NCI-H345 (cell line): ENCODE measurements around the gene PRPSAP2.
"Not testable (repeated sequence)": the region's sequence is repeated elsewhere in the genome, so short reads cannot be mapped to it uniquely, and the experiment has no call there.

ENCODE experiments used
- DNase-seq: peaks from one replicate; lab custom pipeline; 2025; lab: John Stamatoyannopoulos, UW

The PRPSAP2 gene

DNA sequence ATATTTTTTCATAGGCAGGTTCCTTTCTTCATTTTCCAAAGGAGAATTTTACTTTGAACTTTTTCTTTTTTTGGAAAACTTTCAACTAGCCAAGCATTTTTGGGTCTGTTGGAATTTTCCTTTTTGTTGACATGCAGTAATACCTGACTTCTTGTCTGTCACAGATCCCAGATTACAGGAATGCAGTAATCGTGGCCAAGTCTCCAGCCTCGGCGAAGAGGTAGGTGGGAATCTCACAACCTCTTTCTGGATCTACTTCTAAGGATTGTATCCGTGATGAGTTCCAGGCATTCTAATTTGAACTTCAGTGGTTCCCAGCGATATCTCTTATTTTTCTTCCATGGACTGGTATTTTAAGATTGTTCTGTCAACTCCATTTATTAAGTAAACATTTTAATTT, 31.7 kb downstream of the PRPSAP2 start:
- DNase-seq = no peak

- no peak for DNase-seq
Observed at GRCh38 chr17:18891541-18891940, 33.6 kb downstream of the PRPSAP2 start.

DNA sequence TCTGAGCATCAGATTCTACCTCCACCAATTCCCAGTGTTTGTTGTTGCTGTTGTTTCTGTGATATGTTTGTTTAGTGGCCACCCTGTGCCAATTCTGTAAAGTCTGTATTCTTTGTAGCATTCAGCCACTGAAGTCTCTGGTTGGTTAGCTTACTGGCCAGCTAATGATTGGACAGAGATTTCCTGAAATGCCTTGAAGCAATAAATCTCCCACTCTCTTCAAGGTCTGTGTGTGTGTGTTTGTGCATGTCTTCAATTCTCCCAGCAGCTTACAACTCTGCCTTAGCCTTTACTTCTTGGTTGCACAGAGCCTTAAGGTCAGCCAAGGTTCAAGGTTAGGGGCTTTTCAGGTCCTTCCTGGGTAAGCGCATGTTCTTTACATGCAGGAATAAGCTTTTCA, 38.2 kb downstream of the PRPSAP2 start:
- no peak for DNase-seq

DNA sequence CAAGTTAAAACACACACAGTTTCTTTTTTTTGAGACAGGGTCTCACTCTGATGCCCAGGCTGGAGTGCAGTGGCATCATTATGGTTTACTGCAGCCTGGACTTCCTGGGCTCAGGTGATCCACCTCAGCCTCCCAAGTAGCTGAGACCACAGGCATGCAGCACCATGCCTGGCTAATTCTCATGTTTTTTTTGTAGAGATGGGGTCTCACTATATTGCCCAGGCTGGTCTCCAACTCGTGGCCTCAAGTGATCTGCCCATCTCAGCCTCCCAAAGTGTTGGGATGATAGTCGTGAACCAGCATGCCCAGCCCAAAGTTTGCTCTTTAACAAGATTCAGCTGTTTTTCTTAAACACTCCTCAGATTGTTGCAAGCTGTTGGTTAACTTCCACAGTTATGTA, 39.0 kb downstream of the PRPSAP2 start:
- no peak for DNase-seq

GRCh38 chr17:18904482-18904881, 46.6 kb downstream of the PRPSAP2 start:
- no peak for DNase-seq

DNA sequence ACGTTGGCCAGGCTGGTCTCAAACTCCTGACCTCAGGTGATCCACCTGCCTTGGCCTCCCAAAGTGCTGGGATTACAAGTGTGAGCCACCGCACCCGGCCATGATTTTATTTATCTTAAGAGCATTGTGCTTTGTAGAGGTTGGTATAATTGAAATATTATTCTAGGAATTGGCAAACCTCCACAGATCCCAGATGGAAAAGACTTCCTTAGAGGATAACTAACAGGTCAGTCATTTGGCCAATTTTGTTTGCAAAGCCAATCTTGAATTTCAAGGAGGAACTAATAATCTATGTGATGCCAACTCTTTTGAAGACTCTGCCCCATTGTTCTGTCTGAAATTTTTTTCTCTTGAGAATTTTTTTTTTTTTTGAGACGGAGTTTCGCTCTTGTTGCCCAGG, 47.3 kb downstream of the PRPSAP2 start:
- no peak for DNase-seq

DNA sequence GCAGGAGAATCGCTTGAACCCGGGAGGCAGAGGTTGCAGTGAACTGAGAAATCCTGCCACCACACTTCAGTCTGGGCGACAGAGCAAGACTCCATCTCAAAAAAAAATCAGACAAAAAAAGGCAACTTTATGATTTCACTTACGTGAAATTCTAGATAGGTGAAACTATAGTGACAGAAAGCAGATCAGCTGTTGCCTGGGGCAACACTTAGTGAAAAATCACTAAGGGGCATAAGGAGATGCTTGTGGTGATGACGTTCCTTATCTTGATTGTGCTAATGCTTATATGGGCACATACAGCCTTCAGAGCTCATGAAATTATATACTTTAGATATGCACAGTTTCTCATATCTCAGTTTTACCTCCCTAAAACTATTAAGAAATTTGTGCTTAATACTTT, 52.4 kb downstream of the PRPSAP2 start:
- no peak for DNase-seq

DNA sequence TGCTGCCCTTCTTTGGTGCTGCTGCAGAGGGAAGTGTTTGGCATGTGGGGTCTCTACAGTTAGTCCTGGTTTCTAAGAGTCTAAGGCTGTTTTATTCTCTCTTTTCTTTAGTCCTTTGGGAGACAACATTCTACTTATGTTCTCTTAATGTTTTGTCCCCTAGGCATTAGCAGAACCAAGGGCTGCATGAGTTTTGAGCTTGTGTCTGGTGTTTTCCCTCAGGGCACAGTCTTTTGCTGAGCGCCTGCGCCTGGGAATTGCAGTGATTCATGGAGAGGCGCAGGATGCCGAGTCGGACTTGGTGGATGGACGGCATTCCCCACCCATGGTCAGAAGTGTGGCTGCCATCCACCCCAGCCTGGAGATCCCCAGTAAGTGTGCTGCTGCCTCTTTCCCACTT, 53.0 kb downstream of the PRPSAP2 start:
- DNase-seq = no peak

GRCh38 chr17:18916816-18917500, 59.0 kb downstream of the PRPSAP2 start:
- no peak for DNase-seq

- no peak for DNase-seq
Observed at GRCh38 chr17:18917506-18918032, 59.6 kb downstream of the PRPSAP2 start.

GRCh38 chr17:18919963-18920362, 62.0 kb downstream of the PRPSAP2 start:
- no peak for DNase-seq

- DNase-seq = no peak
Observed at GRCh38 chr17:18920911-18921441, 63.0 kb downstream of the PRPSAP2 start.

- no peak for DNase-seq
Observed at GRCh38 chr17:18921485-18921884, 63.6 kb downstream of the PRPSAP2 start.

DNA sequence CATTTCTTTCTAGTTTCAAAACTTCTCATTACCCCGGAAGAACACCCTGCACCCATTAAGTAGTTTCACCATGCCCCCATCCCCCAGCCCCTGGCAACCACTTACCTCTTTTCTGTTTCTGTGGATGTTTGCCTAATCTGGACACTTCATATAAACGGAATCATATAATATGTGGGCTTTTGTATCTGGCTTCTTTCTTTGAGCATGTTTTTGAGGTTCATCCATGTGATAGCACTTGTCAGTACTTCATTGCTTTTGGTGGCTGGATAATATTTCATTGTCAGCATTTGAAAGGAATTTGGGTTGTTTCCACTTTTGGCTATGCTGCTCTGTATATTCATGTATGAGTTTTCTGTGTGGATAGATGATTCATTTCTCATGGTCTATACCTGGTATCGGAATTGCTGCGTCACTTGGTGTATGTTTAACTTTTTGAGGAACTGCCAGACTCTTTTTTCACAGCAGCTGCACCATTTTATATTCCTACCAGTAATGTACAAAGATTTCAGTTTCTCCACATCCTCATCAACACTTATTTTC, 64.1 kb downstream of the PRPSAP2 start:
- DNase-seq = no peak

- DNase-seq = not testable (repeated sequence)
Observed at GRCh38 chr17:18922596-18922995, 64.7 kb downstream of the PRPSAP2 start.

DNA sequence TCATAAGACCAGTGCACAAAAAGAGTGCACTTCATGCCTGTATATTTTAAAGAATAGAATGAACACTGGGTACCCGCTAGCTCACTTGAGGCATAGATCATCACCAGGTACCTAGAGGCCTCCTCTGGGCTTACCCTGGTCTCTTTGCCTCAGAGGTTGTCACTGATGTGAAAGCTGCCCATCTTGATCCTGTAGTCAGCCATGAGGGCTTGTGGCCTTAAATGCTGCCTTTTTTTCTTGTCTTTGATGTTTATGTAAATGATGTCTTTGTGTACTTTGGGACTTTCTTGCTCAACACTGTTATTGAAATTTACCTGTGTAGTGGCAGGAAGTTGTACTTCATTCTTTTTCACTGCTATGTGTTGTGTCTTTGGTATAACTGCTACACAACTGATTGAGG, 67.3 kb downstream of the PRPSAP2 start:
- no peak for DNase-seq

GRCh38 chr17:18928628-18929125, 70.7 kb downstream of the PRPSAP2 start:
- DNase-seq = no peak

GRCh38 chr17:18932360-18933055, 74.6 kb downstream of the PRPSAP2 start:
- DNase-seq = no peak

GRCh38 chr17:18933102-18934058, 75.4 kb downstream of the PRPSAP2 start:
- no peak for DNase-seq

DNA sequence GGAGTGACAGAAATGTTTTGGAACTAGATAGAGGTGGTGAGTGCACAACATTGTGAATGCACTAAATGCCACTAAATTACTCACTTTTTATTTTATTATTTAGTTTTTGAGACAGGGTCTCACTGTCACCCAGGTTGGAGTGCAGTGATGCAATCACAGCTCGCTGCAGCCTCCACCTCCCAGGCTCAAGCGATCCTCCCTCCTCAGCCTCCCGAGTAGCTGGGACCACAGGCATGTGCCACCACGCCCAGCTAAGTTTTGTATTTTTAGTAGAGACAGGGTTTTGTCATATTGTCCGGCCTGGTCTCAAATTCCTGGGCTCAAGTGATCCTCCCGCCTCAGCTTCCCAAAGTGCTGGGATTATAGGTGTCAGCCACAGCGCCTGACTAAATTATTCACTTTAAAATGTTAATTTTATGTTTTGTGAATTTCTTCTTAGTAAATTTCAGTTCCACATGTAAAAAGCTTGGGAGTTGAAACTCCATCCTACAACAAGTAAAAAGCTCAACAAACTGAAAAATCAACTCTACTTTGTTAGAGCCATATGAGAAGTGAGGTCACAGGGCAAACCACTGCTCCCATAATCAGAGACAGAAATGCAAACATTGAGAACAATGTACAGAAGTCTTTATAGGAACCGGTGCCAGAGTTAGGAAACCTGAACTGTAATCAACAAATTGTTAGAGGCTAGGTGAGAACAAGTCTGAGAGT, 80.2 kb downstream of the PRPSAP2 start:
- no peak for DNase-seq

GRCh38 chr17:18938692-18939023, 80.7 kb downstream of the PRPSAP2 start:
- DNase-seq = no peak
